ENCODE measurements around the gene EIF4E.
A peak's percentile ranks its signal among the peaks of the same experiment; 100 is the strongest.
"Not testable (repeated sequence)": the region's sequence is repeated elsewhere in the genome, so short reads cannot be mapped to it uniquely, and the experiment has no call there.

EIF4E gene

DNA sequence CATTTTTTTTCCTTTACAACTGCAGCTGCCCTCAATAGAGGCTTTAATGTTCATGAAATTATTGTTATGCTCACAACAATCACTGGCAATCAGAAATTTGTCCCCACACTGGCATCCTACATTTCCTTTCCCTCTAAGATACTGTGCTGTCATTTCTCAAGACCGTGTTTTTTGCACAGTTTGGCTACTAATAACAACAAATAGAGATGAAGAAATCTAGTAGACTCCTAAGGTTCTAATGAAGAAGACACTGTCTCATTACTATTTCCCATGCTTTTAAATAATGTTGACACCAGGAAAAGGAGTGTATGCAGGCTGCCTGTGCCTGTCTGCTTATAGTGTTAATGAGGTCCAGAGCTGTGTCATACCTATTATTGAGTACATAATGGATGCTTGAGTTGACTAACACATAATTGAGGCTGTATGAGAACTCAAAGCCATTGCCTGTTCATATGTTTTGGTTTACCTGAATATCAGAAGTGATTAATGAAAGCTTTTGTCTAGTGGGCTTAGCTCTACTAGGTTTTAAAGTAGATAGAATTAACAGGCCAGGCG is 1.5 kb upstream of the EIF4E start:
- no peak for DNase-seq

DNA sequence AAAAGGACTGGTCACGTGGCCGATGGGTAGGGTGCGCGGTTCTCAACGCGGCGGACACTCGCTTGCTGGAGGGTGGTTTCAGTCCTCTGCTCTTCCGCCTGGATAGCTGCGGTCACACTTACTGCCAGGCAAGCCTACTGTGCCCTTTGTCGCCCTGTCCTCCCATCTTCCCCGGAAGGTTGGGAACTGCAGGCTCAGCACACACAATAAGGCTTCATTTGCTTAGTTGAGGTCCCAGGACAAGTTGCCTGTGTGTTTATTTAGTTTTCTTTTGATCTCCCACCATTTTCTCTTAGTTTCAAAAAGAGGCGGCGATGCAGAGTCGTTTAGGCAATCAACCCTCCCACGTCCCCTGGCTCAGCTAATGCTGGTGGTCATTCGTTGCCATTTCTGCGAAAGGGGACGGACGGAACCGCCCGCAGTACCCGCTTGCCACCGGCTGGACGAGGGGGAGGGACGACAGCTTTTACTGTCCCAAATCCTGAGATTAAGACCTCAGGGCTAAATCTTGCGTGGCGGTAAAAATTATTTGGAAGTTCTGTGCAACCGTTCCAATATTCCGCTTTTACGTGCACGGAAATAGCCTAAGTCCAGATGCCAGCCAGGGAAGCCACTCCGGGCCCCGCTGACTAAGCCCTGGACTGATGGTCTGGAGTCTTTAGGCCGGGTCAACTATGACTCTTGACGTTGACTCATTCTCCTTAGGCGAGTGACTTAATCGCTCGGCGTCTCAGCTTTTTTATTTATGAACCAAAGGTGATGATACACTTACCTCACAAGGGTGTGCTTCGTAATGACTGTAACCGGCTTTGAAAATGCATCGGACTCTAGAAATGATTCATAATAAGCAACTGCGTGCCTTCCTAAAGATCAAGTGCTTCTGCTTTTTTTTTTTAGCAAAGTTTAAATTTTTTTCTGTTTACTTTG is 671 bp upstream of the EIF4E start:
- DNase-seq, result peak; percentile 46

DNA sequence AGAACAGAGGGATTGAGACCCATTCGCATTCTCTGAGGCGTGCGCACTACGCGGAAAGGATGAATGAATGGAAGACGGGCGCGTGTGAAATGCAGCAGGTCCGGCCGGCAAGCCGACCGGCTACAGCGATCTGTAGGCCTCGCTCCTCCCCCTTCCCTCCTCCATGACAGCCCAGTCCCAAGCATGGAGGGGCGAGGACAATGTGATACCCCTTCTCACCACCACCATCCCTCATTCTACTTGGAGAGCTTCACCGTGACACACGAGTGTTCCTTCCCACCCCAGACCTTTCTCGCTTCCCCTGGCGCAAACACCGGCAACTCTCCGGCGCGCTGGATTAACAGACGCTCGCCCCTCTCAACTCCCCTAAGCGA is 815 bp downstream of the EIF4E start:
- peak; percentile 56 for DNase-seq

DNA sequence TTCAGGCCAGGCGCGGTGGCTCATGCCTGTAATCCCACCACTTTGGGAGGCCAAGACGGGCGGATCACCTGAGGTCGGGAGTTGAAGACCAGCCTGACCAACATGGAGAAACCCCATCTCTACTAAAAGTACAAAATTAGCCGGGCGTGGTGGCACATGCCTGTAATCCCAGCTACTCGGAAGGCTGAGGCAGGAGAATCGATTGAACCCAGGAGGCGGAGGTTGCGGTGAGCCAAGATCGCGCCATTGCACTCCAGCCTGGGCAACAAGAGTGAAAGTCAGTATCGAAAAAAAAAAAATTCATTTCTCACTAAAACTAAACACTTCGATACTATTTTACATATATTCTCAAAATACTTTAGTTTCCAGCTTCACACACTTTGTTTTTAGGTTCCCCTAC is 2.7 kb downstream of the EIF4E start:
- not testable (repeated sequence) for DNase-seq

DNA sequence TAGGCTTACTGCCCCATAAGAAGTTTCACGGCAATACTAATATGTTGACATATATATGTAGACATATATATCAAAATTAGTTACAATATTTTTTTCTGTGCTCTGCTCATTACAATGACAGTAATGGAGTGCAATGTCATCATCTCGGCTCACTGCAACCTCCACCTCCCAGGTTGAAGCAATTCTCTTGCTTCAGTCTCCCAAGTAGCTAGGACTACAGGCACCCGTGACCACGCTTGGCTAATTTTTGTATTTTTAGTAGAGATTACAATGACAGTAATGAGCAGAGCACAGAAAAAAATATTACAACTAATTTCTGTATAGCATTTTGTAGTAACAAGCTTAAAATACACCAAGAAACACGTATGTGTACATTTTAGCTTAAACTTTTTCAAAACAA is 7.6 kb downstream of the EIF4E start:
- DNase-seq, result no peak

DNA sequence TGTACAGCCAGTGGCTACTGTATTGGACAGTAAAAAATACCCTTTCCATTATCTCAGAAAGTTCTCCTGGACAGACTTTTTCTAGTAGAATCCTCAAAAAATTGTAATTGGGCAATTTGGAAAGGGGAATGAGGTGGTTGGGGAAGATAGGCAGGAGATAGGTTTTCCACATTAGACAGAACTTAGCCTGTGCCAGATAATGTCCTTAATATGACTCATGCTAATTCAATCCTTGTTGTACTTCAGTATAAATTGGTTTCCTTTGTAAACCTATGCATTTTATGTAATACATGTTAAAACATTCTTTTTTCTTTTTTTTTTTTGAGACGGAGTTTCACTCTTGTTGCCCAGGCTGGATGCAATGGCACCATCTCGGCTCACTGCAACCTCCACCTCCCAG is 8.9 kb downstream of the EIF4E start:
- no peak for DNase-seq

DNA sequence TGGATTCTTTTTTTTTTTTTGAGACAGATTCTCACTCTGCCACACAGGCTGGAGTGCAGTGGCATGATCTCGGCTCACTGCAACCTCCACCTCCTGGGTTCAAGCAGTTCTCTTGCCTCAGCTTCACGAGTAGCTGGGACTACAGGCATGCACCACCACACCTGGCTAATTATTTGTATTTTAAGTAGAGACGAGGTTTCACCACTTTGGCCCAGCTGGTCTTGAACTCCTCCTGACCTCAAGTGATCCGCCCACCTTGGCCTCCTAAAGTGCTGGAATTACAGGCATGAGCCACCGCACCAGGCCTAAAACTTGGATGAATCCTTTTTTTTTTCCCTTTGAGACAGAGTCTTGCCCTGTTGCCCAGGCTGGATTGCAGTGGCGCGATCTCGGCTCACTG is 18.2 kb downstream of the EIF4E start:
- not testable (repeated sequence) for DNase-seq

DNA sequence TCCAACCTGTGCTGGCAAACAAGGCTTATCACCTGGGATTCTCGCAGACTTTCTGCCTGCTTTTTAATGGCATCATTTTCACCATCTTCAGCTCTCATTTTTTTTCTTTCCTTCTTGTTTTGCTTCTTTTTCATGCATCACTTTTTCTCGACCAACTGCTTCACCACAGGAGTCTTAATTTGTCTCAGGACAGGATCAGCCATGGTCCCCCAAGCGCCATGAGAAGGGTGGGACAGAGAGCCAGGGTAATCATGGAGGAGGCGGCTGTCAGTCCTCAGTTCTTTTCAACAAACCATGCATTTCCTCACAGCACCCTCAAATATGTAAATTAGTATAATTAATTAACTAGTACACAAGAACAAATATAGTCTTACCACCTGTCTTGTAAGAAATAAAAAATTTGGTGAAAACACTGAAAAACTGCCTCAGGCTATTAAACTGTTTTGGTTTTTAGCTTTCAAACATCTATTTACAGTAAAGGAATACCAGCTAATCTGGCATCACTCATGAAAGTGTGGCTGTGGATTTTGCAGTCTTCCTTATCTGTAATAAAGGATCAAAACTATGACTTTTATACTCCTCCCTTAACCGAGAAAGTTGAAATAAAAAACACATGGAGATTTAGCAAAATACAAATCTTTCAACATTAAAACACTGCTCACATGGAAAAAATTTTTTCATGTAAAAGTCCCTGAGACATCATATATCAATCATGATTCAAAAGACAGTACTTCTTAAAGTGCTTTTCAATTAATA is 19.1 kb downstream of the EIF4E start:
- no peak for DNase-seq

DNA sequence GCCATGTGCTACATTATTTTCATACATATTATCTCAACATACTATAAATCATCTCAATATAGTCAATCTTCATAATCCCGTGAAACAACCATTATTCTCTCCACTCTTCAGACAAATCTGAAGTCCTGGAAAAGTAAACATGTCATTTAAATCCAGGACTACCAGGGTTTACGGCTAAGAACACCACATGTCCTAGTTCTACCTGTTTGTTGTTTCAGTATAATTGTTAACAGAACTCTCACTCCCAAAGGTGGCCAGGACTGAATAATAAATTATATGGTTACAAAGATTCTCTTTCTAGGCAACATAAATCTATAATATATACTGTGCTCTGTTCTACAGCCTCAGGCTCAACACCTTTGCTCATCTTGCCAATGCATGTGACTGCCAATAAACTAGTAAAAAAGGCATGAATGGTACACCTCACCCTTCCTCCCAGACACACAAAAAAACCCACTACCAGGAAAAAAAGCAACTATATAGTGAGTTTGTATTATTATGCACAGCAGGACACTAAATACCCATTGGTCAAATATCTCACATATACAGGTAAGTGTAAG is 20.1 kb downstream of the EIF4E start:
- DNase-seq, result no peak

DNA sequence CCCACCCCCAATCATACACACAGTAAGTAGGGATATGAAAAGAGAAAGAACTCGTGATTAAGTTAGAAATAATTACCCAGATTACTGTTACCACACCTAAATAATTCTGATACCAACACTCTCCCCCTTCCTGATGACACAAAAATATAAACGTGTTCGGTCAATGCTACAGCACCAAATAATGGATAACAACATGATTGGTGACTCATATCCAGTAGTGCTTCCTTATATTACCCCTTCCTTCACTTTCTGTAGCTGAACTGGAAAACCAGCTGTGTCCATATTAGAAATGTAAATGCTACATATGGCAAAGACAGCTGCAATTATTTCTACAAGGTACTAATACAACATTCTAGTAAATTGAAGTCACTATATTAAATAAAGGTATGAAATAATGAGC is 20.8 kb downstream of the EIF4E start:
- no peak for DNase-seq

DNA sequence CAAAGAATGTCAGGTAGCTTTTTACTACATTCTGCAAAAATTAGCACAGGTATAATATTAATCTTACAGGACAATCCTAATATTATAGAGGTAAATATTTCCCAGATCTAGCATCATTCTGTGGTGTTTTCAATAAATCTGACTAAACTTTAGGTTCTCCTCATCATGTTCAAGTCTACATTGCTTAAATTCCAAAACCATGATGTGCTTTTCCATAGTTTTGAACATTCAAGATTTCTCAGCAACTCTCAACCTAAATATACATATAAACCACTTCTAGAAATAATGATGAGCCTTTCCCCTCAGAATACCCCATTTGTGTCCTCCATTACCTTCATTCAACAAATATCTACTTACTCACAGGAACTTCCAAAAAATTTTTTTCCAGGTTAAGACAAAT is 23.1 kb downstream of the EIF4E start:
- no peak for DNase-seq

DNA sequence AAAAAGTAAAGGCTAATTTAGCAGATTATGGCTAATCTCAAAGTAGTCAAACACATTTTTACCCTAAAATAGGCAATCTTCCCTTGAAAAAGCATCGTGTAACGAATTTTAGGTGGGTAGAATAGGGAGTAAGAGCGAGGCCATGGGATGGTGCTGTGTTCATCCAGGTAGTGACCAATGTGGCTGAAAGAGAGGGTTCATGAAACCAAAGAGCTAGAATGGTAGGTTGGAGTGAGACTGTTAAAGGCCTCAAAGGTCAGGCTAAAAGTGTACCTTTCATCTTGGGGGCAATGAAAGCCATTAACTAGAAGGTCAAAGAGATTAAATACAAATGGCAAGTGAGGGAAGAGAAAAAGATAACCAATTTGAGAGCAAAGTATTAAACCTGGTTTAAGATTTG is 23.6 kb downstream of the EIF4E start:
- no peak for DNase-seq

DNA sequence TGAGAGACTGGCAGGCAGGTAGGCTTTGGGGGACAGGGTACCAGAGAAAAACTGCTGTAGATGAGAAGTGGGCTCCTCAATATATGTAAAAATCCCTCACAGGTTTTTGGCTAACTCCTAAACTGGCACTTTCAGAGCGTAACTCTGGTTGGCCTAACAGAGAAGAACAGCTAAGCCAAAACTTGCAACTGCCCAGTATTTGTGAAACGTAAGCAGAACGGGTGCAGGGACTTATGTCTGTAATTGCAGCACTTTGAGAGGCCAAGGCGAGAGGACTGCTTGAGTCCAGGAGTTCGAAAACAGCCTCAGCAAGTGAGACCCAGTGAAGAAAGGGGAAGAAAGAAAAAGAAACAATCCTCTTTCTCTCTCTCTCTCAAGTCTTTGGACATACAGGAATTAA is 25.0 kb downstream of the EIF4E start:
- no peak for DNase-seq

DNA sequence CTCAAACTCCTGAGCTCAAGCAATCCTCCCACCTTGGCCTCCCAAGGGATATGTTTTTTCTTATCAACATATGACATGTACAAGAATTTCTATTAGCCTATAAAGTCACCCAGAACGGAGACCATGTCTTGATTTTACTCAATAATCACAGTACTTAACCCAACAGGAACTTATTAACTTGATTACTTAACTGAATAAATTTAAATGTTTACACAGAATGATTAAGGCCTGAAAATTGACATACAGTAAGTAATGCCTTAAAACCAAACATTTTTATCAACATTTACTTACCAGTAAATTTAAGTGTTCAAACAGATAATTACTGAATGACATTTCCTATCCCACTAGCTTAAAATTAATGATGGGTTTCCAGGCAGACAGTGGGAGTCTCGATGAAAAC is 25.4 kb downstream of the EIF4E start:
- no peak for DNase-seq

DNA sequence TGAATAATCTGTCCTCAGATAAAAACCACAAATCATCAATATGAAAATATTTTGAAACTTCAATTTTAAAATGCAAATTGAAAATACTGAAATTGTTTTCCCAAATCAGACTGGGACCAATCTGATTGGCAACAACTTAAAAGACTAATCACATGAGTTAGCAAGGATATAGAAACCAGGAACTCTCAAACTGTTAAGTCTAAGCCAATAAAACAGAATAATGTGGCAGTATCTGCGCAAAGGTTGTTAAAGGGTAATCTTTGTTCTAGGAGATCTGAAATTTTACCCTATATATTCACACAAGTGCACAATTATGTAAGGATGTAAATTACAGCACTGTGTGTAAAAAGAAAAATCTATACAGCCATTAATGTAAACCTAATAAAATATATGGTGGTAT is 29.7 kb downstream of the EIF4E start:
- DNase-seq, result no peak

DNA sequence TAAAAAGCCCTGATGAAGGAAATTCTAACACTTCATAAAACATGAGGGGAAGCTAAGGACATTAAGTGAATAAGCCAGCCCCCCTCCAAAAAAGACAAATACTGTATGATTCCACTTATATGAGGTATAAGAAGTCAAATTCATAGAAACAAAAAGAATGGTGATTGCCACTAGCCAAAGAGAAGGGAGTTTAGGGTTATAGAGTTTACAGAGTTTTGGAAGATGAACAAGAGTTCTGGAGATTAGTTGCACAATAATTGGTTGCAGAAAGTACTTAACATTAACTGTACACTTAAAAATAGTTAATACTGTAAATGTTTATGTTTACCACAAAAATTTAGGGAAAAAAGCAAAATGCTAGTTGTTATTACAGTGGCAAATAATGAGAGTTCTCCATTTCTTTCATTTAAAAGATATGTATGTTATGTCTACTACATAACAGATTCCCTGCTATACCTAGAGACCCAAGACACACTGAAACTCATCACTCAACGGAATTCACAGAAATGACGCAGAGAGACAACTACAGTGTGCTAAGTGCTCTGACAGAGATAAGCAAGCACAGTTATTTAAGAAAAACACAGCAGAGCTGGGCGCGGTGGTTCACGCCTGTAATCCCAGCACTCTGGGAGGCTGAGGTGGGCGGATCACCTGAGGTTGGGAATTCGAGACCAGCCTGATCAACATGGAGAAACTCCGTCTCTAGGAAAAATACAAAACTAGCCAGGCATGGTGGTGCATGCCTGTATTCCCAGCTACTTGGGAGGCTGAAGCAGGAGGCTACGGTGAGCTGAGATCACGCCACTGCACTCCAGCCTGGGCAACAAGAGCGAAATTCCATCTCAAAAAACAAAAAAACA is 37.2 kb downstream of the EIF4E start:
- no peak for DNase-seq

DNA sequence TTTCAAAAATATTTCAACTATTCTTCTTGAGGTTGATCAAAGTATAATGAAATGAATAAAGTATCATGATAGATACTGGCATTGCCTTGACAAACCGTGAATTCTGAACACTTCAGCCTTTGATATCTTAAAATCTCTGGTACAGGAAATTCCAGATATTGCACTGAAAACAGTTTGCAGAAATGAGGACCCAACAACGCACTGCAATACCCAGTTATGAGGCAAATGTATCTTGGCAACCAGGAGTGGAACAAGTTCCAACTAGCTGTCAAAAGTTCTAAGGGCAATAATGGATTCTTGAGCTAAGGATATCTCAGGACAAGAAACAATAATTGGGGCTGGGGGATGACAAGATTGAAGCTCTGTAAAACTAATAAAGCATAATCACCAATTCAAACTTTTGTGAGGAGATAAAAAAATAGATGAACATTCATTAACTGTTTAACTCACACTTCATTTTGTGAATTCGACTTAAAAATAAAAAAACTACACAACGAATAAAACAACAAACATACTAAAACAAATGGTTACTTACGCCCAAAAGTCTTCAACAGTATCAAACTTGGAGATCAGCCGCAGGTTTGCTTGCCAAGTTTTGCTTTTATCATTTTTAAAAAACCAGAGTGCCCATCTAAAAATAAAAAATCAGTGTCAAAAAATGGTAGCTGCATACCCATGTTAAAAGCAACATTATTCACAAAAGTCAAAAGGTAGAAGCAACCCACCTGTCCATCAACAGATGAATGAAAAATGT is 38.1 kb downstream of the EIF4E start:
- DNase-seq, result peak; percentile 4

DNA sequence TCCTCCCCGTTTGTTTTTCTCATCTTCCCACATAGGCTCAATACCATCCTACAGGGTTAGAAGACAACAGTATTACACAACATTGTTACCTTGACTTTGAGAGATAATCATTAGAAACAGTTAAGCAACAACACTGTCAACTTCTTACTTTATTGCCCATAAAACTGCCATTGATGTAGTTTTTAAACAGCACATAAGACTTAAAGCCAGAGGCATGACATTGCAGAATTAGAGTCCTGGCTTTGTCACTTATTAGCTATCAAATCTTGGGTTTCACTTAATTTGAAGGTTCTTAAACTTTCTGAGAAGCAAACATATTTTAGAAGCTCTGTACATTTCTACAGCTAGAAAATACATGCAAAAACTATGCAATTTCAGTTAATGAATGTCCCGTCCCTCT is 41.8 kb downstream of the EIF4E start:
- DNase-seq, result no peak

DNA sequence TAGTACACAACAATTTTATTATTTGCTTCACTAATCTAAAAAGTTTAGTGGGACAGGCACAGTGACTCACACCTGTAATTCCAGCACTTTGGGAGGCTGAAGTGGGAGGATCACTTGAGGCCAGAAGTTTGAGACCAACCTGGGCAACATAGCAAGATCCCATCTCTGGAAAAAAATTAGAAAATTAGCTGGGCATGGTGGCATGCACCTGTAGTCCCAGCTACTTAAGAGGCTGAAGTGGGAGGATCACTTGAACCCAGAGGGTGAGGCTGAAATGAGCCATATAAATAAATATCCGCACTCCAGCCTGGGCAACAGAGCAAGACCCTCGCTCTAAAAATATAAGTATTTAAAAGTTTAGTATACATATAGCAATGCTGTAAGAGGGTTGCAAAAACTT is 42.6 kb downstream of the EIF4E start:
- DNase-seq, result not testable (repeated sequence)

DNA sequence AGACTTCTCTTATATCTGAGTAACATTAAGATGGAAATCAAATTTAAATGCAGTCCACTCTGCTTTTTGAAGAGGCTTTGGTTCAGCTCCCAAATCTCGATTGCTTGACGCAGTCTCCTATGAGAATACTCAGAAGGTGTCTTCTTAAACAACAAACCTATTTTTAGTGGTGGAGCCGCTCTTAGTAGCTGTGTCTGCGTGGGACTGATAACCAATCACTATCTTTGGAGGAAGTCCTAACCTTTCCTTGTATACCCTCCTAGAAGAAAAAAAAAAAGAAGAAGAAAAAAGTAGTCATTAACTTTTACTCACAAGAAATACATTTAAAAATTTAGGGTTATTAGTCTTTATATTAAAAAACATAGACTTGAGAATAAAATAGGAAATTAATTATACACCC is 48.0 kb downstream of the EIF4E start:
- not testable (repeated sequence) for DNase-seq

DNA sequence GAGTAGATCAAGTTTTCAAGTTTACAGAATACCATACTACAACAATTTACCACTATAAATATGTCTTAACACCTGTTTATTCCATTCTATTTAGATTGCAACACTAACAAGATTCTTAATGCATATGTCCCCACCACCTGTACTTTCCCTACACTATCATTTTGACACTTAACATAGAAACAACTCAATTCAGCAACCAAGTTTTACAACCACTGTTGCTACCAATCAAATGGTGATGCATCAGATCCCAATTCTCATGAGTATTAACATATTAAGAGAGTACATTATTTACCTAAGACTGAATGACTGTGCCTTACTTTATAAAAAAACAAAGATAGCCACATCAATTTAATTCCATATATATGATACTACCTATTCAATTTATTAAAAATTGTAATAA is 49.4 kb downstream of the EIF4E start:
- no peak for DNase-seq

DNA sequence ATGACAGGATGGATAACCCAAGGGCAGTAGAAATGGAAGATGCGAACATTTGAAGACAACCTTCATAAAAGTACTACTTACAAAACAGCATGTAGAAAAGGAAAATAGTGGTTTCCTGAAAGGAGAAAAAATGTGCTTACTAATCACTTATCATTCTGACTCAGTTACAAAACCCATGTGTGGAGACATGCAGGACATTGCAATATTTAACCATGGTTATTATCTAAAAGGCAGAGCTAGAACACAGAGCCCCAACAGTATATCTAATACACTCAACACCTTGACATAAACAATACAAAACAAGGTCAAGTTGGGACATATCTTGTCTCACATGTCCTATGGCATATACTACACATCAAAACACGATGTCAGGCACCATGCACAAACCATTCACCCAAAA is 55.9 kb downstream of the EIF4E start:
- DNase-seq, result peak; percentile 8
